ENCODE results near the gene PPP2R1B. TPM values are rescaled to one million over a fixed set of nuclear protein-coding genes. Genes with fewer than 3 reads are reported as not detected.

The PPP2R1B gene
- total RNA-seq, 1 experiment from 2014 or later = 109 TPM

DNA sequence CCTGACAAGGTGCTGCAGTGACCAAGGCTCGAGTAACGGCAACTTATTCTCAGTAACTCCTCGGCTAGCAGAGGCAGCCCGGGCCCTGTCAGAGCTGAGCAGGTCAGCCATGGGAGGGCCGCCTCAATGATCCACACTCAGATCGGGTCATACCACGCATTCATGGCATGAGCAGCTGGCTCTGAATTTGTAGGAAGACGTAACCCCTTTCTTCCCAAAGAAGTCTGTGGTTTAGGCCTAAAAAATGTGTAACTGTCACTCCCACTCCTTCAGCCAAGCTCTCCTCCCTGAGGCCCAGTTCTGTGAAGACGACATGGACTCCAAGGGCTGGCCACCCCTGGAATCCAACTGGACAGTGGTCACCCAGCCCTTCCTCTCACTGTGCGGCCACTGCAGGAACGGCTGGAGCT lies 30.0 kb downstream of the PPP2R1B start:
- CTCF ChIA-PET = no interaction called here
- BruUV-seq (replicated peaks) = no TSS peak
- no peaks in the 10 kb centered on the region for H3K27me3 Mint-ChIP-seq (ENCODE audit: insufficient read depth, unreplicated experiment)

DNA sequence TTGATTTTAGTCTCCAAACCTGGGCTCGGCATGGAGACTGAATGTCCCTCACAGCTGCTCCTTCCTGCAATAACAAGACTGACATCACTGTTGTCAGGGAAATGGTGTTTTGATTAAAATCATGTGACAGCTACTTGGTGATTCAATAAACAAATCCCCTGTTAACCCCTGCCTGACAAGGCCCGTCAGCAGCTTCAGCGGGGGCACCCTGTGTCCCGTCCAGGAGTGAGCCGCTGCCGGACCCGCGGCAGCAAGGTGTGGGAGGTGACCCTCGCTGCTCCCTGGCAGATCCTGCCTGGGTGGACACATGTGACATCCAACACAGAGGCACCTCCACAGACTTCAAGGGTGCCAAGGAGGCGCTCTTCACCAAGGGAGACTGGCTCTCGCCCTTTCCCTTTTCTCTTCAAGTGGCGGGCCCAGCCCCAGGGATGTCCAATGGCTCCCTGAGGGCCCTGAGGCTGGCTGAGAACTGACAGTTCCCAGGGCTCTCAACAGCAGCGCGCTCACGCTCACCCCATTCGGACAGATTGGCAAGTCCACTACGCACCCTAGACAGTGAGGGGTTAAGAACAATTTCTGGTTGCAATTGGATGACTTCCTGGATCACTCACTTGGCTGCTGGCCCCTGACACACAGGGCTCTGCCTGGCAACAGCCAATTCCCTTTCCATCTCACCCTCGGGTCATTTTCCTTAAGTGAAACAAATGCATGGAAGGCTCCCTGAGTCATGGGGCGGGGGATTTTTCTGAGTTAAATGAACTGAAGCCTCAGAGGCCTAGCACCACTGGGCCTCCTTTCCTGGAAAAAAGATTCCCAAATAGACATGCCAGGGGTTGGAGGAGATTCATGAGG lies 30.7 kb downstream of the PPP2R1B start:
- H3K27ac Mint-ChIP-seq (ENCODE audit: unreplicated experiment) = peak overlapping the region; percentile 29
- H3K27me3 ChIP-seq (replicated peaks; ENCODE audit: control insufficient read depth, insufficient read depth, low read length) = no peaks in the 10 kb centered on the region
- TF ChIP-seq, protein P1, sequence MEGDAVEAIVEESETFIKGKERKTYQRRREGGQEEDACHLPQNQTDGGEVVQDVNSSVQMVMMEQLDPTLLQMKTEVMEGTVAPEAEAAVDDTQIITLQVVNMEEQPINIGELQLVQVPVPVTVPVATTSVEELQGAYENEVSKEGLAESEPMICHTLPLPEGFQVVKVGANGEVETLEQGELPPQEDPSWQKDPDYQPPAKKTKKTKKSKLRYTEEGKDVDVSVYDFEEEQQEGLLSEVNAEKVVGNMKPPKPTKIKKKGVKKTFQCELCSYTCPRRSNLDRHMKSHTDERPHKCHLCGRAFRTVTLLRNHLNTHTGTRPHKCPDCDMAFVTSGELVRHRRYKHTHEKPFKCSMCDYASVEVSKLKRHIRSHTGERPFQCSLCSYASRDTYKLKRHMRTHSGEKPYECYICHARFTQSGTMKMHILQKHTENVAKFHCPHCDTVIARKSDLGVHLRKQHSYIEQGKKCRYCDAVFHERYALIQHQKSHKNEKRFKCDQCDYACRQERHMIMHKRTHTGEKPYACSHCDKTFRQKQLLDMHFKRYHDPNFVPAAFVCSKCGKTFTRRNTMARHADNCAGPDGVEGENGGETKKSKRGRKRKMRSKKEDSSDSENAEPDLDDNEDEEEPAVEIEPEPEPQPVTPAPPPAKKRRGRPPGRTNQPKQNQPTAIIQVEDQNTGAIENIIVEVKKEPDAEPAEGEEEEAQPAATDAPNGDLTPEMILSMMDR (IDR thresholded peaks at IDR 0.05; ENCODE audit: insufficient read depth in 1 of 2, low read depth in 1 of 2, low read length in 1 of 2, severe bottlenecking in 1 of 2, unreplicated experiment in 1 of 2) = no peak
- no peak overlapping the region for H3K4me3 Mint-ChIP-seq (ENCODE audit: unreplicated experiment)
- peaks cover 13% of the 10 kb centered on the region for H3K4me1 ChIP-seq
- CTCF ChIA-PET = no interaction called here
- BruUV-seq (replicated peaks) = no TSS peak
- peaks cover 70% of the 10 kb centered on the region for H3K36me3 Mint-ChIP-seq (ENCODE audit: insufficient read depth, unreplicated experiment)
- no peak overlapping the region for H3K4me3 ChIP-seq (ENCODE audit: low read depth, low read length)
- DNase-seq = no peak
- peaks cover 3% of the 10 kb centered on the region for H3K36me3 ChIP-seq (ENCODE audit: control insufficient read depth, insufficient read depth, low read length)
- peaks cover 13% of the 10 kb centered on the region for H3K4me1 Mint-ChIP-seq (ENCODE audit: low read depth, unreplicated experiment)
- intact Hi-C loops (cut with micrococcal nuclease; ENCODE audit: unreplicated experiment) = no loop called here
- no peaks in the 10 kb centered on the region for H3K9me3 Mint-ChIP-seq (ENCODE audit: unreplicated experiment)
- no peaks in the 10 kb centered on the region for H3K27me3 Mint-ChIP-seq (ENCODE audit: insufficient read depth, unreplicated experiment)
- no peaks in the 10 kb centered on the region for H3K9me3 ChIP-seq
- POLR2A ChIA-PET = no interaction called here

More for the DNA sequence above, 30.0 kb downstream of the PPP2R1B start:
- no peaks in the 10 kb centered on the region for H3K9me3 ChIP-seq
- H3K4me1 Mint-ChIP-seq (ENCODE audit: low read depth, unreplicated experiment) = peaks cover 13% of the 10 kb centered on the region
- no peaks in the 10 kb centered on the region for H3K9me3 Mint-ChIP-seq (ENCODE audit: unreplicated experiment)
- H3K27me3 ChIP-seq (replicated peaks; ENCODE audit: control insufficient read depth, insufficient read depth, low read length) = no peaks in the 10 kb centered on the region
- POLR2A ChIA-PET = no interaction called here
- H3K4me1 ChIP-seq = peaks cover 13% of the 10 kb centered on the region
- no peak for DNase-seq
- TF ChIP-seq, protein P1 (IDR thresholded peaks at IDR 0.05; ENCODE audit: insufficient read depth in 1 of 2, low read depth in 1 of 2, low read length in 1 of 2, severe bottlenecking in 1 of 2, unreplicated experiment in 1 of 2) = no peak
- H3K27ac Mint-ChIP-seq (ENCODE audit: unreplicated experiment) = peak overlapping the region; percentile 29
- H3K36me3 ChIP-seq (ENCODE audit: control insufficient read depth, insufficient read depth, low read length) = peaks cover 3% of the 10 kb centered on the region
- intact Hi-C loops (cut with micrococcal nuclease; ENCODE audit: unreplicated experiment) = no loop called here
- H3K4me3 ChIP-seq (ENCODE audit: low read depth, low read length) = no peak overlapping the region
- peaks cover 72% of the 10 kb centered on the region for H3K36me3 Mint-ChIP-seq (ENCODE audit: insufficient read depth, unreplicated experiment)
- H3K4me3 Mint-ChIP-seq (ENCODE audit: unreplicated experiment) = no peak overlapping the region

DNA sequence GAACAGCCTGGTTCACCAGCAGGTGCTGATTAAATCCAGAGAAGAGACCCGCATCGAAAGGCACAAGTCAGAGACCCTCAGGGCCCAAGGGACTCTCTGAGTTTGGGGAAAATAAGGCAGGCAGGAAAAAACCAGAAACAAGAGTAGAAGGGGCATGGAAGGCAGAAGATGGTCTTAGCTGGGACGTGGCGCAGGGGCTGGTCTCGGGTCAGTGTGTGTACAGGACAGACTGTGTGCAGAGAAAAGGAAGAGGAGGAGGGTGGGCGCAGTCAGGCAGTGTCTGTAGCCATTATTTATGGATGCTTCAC lies 31.3 kb downstream of the PPP2R1B start:
- H3K9me3 ChIP-seq = no peaks in the 10 kb centered on the region
- Mint-ChIP-seq H3K27ac (ENCODE audit: unreplicated experiment) (no peak overlapping the region), H3K4me1 (ENCODE audit: low read depth, unreplicated experiment) (peaks cover 13% of the 10 kb centered on the region), H3K27me3 (ENCODE audit: insufficient read depth, unreplicated experiment) (no peaks in the 10 kb centered on the region), H3K9me3 (ENCODE audit: unreplicated experiment) (no peaks in the 10 kb centered on the region), H3K36me3 (ENCODE audit: insufficient read depth, unreplicated experiment) (peaks cover 69% of the 10 kb centered on the region), H3K4me3 (ENCODE audit: unreplicated experiment) (no peak overlapping the region)
- no peak overlapping the region for H3K4me3 ChIP-seq (ENCODE audit: low read depth, low read length)
- no peak for DNase-seq
- no TSS peak for BruUV-seq (replicated peaks)
- intact Hi-C loops (cut with micrococcal nuclease; ENCODE audit: unreplicated experiment) = no loop called here
- CTCF ChIA-PET = no interaction called here
- POLR2A ChIA-PET = no interaction called here
- no peaks in the 10 kb centered on the region for H3K27me3 ChIP-seq (replicated peaks; ENCODE audit: control insufficient read depth, insufficient read depth, low read length)
- TF ChIP-seq, protein P1 (IDR thresholded peaks at IDR 0.05; ENCODE audit: insufficient read depth in 1 of 2, low read depth in 1 of 2, low read length in 1 of 2, severe bottlenecking in 1 of 2, unreplicated experiment in 1 of 2) = no peak
- peaks cover 13% of the 10 kb centered on the region for H3K4me1 ChIP-seq
- peaks cover 3% of the 10 kb centered on the region for H3K36me3 ChIP-seq (ENCODE audit: control insufficient read depth, insufficient read depth, low read length)
